GM21576 (cell line): ENCODE data around the gene UBA5.

Experiments used
- ATAC-seq: cut with Tn5 transposase; IDR thresholded peaks from one replicate; pipeline ENCODE4 v1.9.1; 2021; ENCODE audit warnings: mild to moderate bottlenecking, moderate library complexity; ENCODE audit not compliant: unreplicated experiment

Gene UBA5

GRCh38 chr3:132652640-132653270 is 7.4 kb upstream of the UBA5 start:
- ATAC-seq: no peak

GRCh38 chr3:132654190-132654589 is 5.9 kb upstream of the UBA5 start:
- ATAC-seq: no peak

- no peak for ATAC-seq
These were observed 5.4 kb upstream of the UBA5 start for GRCh38 chr3:132654721-132655120.

GRCh38 chr3:132655471-132655870 is 4.7 kb upstream of the UBA5 start:
- ATAC-seq: no peak

GRCh38 chr3:132657869-132658747 is 2.0 kb upstream of the UBA5 start:
- ATAC-seq: no peak

- no peak for ATAC-seq
These were observed 1.1 kb upstream of the UBA5 start for GRCh38 chr3:132659000-132659364.

- ATAC-seq: peak; percentile 53
These were observed 621 bp upstream of the UBA5 start, which contains the start of gene ACAD11 for GRCh38 chr3:132659365-132660051. Gene ACAD11 (minus strand): TSS chr3:132659809. CDS start chr3:132659751, 58 bp downstream.

GRCh38 chr3:132660811-132661070 is 612 bp downstream of the UBA5 start:
- peak; percentile 5 for ATAC-seq

- no peak for ATAC-seq
These were observed 972 bp downstream of the UBA5 start for GRCh38 chr3:132661101-132661500.

GRCh38 chr3:132662212-132662611 is 2.1 kb downstream of the UBA5 start:
- no peak for ATAC-seq

GRCh38 chr3:132665230-132665745 is 5.2 kb downstream of the UBA5 start:
- ATAC-seq: no peak

GRCh38 chr3:132669256-132669777 is 9.2 kb downstream of the UBA5 start:
- ATAC-seq: no peak

GRCh38 chr3:132675408-132675807 is 15.3 kb downstream of the UBA5 start:
- ATAC-seq: no peak

GRCh38 chr3:132679911-132680310 is 19.8 kb downstream of the UBA5 start:
- ATAC-seq: no peak

GRCh38 chr3:132681421-132681820 is 21.3 kb downstream of the UBA5 start:
- no peak for ATAC-seq

- no peak for ATAC-seq
These were observed 22.1 kb downstream of the UBA5 start for GRCh38 chr3:132682201-132682600.

- no peak for ATAC-seq
These were observed 29.9 kb downstream of the UBA5 start for GRCh38 chr3:132690040-132690439.

- no peak for ATAC-seq
These were observed 34.9 kb downstream of the UBA5 start for GRCh38 chr3:132694991-132695390.

- ATAC-seq: no peak
These were observed 35.3 kb downstream of the UBA5 start for GRCh38 chr3:132695422-132695821.

GRCh38 chr3:132703733-132704132 is 43.6 kb downstream of the UBA5 start:
- ATAC-seq: no peak

GRCh38 chr3:132709761-132710160 is 49.6 kb downstream of the UBA5 start:
- ATAC-seq: no peak
